ENCODE results near the gene TWF2.
"Not testable (repeated sequence)": the region's sequence is repeated elsewhere in the genome, so short reads cannot be mapped to it uniquely, and the experiment has no call there.

TWF2 gene

DNA sequence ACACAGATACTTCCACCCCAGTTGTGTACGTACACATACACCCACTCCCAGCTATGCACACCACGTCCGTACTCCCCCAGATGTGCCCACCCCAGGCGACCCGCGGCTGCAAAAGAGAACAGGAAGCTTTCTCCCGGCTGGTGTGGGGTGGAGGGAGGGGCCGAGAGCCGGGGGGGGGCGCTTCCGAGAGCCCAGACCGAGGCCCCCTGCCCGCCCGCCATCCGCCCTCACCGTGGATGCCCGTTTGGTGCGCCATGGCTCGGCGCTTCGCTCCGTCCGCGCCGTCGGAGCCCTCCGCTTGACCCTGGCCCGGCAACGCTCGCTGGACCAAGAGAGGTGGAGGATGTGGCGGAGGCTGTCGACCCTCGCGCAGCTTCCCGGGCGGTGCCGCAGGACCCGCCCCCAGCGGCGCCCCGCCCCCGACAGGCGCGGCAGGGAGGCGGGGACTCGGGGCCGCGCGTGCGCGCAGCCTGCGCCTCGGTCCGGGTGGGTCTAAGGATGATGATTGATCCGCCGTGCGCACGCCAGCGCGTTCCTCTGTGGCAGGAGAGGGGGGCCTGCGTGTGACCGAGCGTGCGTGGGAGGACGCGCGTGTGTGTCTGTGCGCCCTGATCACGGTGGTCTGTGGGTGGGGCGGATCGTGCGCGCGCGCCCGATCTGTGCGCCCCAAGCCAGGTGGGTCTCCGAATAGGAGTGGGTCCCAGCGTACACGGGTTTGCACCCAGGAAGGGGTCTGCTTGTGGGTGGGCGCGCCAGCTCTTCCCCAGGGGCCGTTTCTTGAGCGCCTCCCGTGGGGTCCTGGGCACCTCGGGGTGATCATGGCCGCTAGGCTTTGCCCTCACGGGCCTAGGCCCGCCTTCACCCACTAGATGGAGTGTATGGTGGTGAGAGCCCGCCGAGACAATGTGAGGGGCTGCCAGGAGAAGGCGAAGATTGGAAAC lies at the start of gene TWF2:
TWF2 (minus strand) TSS at position 398 of the 941 bp plus-strand sequence; CDS start at position 256, 142 bp downstream.
- DNase-seq: peak; percentile 91

DNA sequence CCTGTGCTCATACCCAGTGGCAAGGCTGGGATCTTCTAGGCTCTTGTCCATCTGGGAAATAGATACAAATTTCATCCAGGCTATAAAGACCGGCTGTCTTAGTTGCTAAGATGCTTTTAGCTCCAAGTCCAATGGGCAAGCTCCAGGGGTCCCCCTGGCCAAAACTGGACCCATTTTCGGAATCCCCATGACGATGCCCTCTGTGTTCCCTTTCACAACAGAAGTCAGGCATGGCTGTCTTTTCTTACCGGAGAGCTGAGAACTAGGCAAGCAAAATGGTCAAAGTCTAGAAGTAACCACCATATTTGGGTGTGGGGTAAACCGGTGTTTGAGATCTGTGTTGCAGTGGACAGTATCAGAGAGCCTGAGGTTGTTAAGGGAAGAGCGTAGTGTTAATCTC lies 49.7 kb upstream of the TWF2 start:
- DNase-seq: no peak

- DNase-seq: no peak
Measured at GRCh38 chr3:52286777-52287110, 47.8 kb upstream of the TWF2 start.

- DNase-seq: not testable (repeated sequence)
Measured at GRCh38 chr3:52284051-52284450, 45.1 kb upstream of the TWF2 start.

GRCh38 chr3:52283306-52283705 lies 44.3 kb upstream of the TWF2 start:
- DNase-seq: no peak

GRCh38 chr3:52281981-52282801 lies 43.2 kb upstream of the TWF2 start:
- peak; percentile 26 for DNase-seq

DNA sequence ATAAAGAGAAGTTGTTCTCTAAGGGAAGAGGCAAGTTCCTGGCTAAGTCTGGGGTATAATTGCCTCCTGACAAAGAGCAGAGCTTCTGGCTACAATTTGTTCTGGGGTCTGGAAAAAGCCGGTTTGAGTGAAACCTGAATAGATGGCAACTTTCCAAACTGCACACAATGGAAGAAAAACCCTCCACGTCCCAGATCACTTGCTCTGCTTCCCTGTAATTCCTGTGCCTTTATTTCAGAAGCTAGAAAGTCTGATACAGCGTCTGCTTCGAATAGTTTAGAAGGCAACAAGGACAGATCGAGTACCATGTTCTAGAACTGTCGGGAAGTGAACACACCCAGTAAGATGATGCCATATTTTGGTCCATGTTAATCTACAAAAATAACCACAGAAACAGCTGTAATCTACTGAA lies 41.1 kb upstream of the TWF2 start:
- no peak for DNase-seq

- DNase-seq: no peak
Measured at GRCh38 chr3:52279596-52279995, 40.6 kb upstream of the TWF2 start.

DNA sequence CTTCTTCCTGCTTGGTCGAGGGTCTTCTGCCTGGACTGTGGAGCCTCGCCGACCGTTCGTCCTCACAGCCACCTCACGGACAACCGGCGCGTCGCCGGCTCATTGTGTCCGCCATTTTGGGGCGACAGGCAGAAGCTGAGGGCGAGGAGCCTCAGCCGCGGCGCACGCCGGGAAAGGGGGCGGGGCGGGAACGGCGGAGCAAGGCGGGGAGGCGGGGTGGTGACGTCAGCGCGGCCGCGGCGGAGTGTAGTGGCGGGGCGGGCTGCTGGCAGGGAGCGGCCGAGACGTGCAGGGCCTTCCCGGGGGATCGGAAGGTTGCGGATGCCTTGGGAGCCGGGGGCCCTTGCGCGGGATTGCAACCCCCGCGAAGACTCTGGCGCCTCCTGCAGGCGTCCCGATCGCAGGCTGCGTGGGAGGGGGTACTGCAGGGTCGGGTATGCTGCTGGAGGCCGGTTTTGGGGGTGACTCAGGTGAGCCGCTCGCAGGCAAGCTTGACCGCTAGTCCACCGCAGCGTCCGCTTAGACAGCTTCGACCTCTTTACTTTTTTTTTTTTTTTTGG lies 39.6 kb upstream of the TWF2 start, which contains the start of gene WDR82:
WDR82 (minus strand) TSS at position 140 of the 560 bp plus-strand sequence. CDS start 288 bp downstream, outside the sequence.
- peak; percentile 97 for DNase-seq

DNA sequence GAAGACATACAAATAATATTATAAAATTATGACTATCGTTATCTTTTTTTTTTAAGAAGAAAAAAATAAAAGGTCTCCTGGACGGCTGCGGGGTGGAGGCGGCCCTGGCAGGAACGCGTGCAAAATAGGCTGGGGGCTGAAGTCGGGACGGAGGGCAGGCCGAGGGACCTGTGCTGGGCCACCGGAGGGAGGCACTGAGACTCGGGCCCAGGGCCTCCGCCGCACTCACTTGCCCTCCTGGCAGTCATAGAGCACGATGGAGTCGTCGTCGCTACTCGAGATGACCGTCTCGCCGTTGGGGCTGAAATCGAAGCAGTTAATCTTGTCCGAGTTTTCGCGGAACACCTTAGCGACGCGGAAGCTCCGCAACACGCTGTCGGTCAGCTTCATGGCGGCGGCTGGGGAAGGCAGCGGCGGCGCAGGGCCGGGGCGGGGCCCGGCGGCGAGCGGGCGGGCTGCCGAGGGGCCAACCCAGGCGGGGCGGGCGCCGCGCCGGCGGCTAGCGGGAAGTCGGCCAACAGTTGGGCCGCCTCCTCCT lies 39.1 kb upstream of the TWF2 start:
- DNase-seq: no peak

- DNase-seq: peak; percentile 80
Measured at GRCh38 chr3:52277071-52277964, 38.4 kb upstream of the TWF2 start.

- not testable (repeated sequence) for DNase-seq
Measured at GRCh38 chr3:52274781-52275180, 35.8 kb upstream of the TWF2 start.

- no peak for DNase-seq
Measured at GRCh38 chr3:52272831-52273230, 33.9 kb upstream of the TWF2 start.

DNA sequence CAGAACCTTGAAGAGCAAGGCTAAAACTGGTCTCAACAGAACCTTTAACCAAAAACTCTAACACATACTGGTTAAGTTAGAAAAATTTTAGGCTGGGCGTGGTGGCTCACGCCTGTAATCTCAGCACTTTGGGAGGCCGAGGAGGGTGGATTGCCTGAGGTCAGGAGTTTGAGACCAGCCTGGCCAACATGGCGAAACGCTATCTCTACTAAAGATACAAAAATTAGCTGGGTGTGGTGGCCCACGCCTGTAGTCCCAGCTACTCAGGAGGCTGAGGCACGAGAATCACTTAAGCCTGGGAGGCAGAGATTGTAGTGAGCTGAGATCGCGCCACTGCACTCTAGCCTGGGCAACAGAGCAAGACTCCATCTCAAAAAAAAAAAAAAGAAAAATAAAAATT lies 33.2 kb upstream of the TWF2 start:
- not testable (repeated sequence) for DNase-seq

DNA sequence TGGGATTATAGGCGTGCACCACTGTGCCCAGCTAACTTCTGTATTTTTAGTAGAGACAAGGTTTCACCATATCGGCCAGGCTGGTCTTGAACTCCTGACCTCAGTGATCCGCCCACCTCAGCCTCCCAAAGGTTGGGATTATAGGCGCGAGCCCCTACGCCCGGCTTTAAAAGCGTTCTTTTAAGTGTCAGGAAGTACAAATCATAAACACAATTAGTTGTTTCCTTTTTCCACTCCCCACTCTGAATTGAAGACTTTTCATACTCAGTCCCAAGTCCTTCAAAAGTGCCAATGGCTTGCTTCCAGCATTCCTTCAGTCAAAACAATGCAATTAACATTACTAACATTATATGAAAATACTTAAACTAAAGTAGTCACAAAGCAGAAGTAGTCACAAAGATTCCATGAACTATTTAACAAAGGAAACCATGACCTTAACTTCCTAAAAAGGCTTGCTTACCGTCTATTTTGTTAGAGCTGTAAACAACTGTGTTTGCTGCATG lies 31.3 kb upstream of the TWF2 start:
- DNase-seq: no peak

DNA sequence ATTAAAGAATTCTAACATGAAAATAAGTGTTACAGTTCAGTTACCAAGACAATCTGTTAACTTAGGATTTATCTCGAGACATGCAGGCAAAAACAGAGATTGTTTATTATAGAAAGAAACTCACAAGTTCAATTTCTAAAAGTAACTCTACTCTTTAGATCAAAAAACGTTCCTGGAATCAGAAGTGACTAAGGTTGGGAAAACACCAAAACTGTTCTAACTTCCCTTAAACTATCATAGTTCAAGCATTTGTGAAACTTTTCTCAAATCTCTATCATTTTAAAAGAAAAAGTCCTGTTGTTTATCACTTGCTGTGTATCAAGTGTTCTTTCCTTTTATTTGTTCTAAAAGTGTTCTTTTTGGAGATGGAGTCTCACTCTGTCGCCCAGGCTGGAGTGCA lies 30.8 kb upstream of the TWF2 start:
- DNase-seq: no peak

DNA sequence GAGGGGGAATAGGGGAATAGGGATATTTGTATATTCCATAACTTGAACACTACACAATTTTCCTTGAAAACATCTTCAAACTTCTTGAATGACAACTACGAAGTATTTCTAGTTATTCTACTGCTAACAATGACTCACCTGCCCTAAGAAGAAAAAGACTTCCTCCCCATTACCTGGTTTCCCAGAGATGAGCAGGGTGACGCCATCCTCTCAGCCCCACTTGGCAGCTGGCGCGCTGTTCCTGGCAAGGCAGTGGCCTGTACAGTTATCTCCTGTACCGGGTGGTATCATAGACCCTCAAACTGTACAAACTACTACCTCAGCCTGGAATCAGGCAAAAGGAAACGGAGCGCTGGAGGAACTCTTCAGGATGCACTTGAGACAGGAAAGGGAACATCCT lies 29.1 kb upstream of the TWF2 start:
- peak; percentile 55 for DNase-seq

DNA sequence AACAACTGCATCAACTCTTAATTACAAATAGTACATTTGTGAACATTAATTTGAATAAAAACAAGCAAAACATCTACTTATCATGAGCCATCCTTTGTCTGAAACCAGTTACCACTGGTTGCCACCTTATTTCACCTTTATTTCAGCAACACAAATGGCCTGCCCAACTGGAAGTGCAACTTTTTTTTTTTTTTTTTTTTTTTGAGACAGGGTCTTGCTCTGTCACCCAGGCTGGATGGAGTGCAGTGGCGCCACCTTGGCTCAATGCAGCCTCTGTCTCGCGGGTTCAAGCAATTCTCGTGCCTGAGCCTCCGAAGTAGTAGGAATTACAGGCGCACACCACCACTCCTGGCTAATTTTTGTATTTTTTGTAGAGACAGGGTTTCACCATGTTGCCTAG lies 26.4 kb upstream of the TWF2 start:
- no peak for DNase-seq

DNA sequence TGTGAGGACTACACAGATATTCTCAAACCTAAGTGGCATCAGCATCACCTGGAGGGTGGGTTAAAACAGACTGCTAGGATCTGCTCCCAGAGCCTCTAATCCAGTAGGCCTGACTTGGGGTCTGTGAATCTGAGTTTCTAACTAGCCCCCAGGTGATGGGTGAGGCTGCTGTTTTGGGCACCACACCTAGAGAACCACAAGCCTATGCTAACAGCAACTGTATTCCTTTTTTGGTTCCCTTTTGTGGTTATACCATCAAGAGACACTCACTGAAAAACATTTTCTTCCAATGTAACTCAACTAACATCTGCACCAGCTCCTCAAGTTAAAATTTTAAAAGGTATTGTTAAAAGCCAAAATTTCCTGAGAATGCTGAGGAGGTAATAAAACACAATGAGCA lies 23.5 kb upstream of the TWF2 start:
- DNase-seq: no peak

DNA sequence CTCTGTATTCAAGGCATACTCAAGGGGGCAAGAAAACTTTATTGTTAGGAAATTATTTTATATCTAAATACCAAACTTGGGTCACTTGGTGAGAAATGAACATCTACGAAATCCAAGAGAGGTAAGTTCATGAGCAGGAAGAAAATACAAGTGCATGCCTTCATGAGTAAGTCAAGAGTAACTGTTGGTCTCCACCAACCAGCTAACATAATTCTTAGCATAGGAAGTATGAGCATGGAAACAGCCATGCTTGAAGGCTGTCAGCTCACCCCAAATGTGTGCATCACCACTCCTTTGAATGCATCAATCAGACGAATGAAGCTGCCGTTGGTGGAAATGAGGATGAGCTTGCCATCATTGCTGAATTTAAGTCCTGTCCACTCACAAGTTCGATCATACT lies 20.5 kb upstream of the TWF2 start:
- DNase-seq: no peak

DNA sequence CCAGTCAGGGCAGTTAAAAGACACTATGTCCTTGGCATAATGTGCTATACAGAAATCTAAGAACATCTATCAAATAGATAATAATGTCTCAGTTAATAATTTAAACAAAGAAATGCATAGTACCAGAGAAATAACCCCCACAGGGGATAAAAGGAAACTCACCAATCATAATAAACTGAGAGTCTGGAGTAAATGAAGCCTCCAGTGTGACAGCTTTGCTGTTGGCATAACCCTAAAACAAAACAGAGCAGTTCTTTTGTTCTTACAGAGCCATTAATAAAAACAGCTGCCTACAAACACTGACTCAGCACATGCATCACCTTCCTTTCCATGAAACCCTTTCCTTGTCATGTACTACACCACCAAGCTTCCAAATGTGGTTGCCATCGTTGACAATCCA lies 20.1 kb upstream of the TWF2 start:
- no peak for DNase-seq

GRCh38 chr3:52257911-52258310 lies 19.0 kb upstream of the TWF2 start:
- DNase-seq: no peak
